Activated naive CD4-positive, alpha-beta T cell treated with anti-CD3 and anti-CD28 coated beads, Interleukin-2, amount 50 U/mL, for 72 hours (primary cell): ENCODE measurements around the gene SMYD5. TPM values are rescaled to one million over a fixed set of nuclear protein-coding genes. Genes with fewer than 3 reads are reported as not detected.
A peak's percentile ranks its signal among the peaks of the same experiment; 100 is the strongest.
"Not testable (repeated sequence)": the region's sequence is repeated elsewhere in the genome, so short reads cannot be mapped to it uniquely, and the experiment has no call there.

Experiments used
- ATAC-seq, 2 donors: fragments of 150-1000 bp; cut with Tn5 transposase; 2 replicates each; pipeline ENCODE4 v1.10.0; 2021; ENCODE audit warnings: mild to moderate bottlenecking in 2 of 2, moderate library complexity in 2 of 2
- DNase-seq, 2 donors: peaks; one replicate each; pipeline ENCODE4 v3.0.0; 2021 to 2022; ENCODE audit warnings: low spot score in 2 of 2
- H3K27ac Mint-ChIP-seq, 2 donors: one replicate each; pipeline ENCODE4 v1.8.0; 2022; ENCODE audit warnings: mild to moderate bottlenecking in 2 of 2, mixed read lengths in 2 of 2
- H3K36me3 Mint-ChIP-seq, 2 donors: one replicate each; pipeline ENCODE4 v1.8.0; 2022; ENCODE audit warnings: mixed read lengths in 2 of 2
- H3K9me3 Mint-ChIP-seq, 2 donors: one replicate each; pipeline ENCODE4 v1.8.0; 2022; ENCODE audit warnings: mixed read lengths in 2 of 2
- total RNA-seq, 2 donors: library from RNA; stranded (reverse); gene quantifications; one replicate each; pipeline ENCODE4 v1.2.3, GENCODE V29; 2022

Gene SMYD5
- total RNA-seq: 10 to 100 TPM; 36.0 to 41.1 TPM

GRCh38 chr2:73214120-73215035 lies at the start of gene SMYD5:
Gene SMYD5, plus strand, starts transcription at chr2:73214245. Its CDS starts 22 bp downstream, at chr2:73214267.
- ATAC-seq (peak; percentile 91 to 95), DNase-seq (peak; percentile 91 to 96)
- peaks cover 6 to 7% of the 10 kb centered on the region in 2 donors for H3K36me3 Mint-ChIP-seq
- no peaks in the 10 kb centered on the region for H3K9me3 Mint-ChIP-seq
- peak within 1 kb of the TSS; percentile 94 to 97 for H3K27ac Mint-ChIP-seq

DNA sequence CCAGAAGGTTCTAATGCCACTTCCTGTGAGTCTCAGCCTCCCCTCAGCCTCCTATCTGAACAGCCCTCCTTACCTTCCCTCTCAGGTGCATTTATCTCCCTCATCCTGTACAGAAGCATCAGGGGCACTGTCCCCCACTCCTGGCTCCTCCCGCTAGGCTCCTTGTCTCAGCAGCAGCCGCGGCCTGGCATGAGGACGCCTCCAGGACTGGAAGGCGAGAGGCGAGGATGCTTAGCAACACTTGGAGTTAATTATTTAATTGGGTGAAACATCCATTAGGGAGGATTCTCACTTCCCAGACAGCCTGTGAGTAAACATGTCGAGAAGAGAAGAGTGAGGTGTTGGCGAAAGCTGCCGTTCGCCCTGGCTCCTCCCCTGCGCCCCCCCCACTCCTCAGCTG lies 48.1 kb upstream of the SMYD5 start:
- not testable (repeated sequence) for DNase-seq, H3K27ac Mint-ChIP-seq, H3K9me3 Mint-ChIP-seq, H3K36me3 Mint-ChIP-seq, ATAC-seq

DNA sequence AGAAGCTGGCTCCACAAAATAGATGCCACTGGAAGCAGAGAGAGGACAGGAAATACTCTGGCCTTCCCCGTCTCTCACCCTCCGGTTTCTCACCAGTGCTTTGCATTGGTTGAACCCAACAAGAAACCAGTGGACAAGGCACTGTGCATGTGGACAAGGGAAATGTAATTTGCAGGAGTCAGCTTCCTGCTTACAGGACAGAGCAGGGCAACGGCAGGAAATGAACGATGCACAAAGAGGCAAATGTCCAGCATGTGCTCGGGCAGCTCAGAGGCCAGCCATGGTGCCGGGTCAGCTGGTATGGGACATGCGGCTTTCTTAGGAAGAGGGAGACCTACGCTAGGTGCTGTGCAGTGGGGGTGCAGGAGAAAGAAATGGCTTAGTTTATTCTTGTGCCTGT lies 47.2 kb upstream of the SMYD5 start:
- not testable (repeated sequence) for DNase-seq, ATAC-seq, H3K36me3 Mint-ChIP-seq, H3K27ac Mint-ChIP-seq, H3K9me3 Mint-ChIP-seq

- not testable (repeated sequence) for H3K27ac Mint-ChIP-seq, DNase-seq, H3K36me3 Mint-ChIP-seq, H3K9me3 Mint-ChIP-seq, ATAC-seq
These were observed 45.7 kb upstream of the SMYD5 start for GRCh38 chr2:73168348-73168747.

GRCh38 chr2:73170341-73170740 lies 43.7 kb upstream of the SMYD5 start:
- not testable (repeated sequence) for H3K27ac Mint-ChIP-seq, ATAC-seq, H3K9me3 Mint-ChIP-seq, H3K36me3 Mint-ChIP-seq, DNase-seq

DNA sequence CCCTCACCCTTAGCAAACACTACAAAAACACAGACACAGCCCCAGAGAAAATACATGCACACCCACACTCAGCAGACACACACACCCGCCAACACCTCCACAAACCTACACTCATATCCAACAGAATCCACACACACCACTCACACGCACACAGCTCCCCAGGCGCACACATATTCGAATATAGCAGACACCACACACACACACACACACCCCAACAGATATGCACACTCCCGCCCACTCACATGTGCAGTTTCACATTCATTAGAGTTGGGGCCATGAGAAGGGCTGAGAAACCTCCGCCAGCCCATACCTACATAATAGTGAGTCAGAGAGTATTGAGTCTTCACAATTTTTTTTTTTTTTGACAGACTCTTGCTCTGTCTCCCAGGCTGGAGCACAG lies 41.1 kb upstream of the SMYD5 start:
- no peak overlapping the region for H3K27ac Mint-ChIP-seq

GRCh38 chr2:73173781-73174180 lies 40.3 kb upstream of the SMYD5 start:
- no peak for DNase-seq
- Mint-ChIP-seq H3K9me3 (no peaks in the 10 kb centered on the region), H3K36me3 (no peaks in the 10 kb centered on the region), H3K27ac (no peak overlapping the region)
- no peak for ATAC-seq

More for the DNA sequence above, 41.1 kb upstream of the SMYD5 start:
- H3K36me3 Mint-ChIP-seq: no peaks in the 10 kb centered on the region
- peak in 1 of 2 donors; percentile 51 for DNase-seq
- no peaks in the 10 kb centered on the region for H3K9me3 Mint-ChIP-seq
- peak; percentile 3 to 65 for ATAC-seq

GRCh38 chr2:73174244-73174643 lies 39.8 kb upstream of the SMYD5 start:
- no peak for ATAC-seq
- no peaks in the 10 kb centered on the region for H3K9me3 Mint-ChIP-seq
- no peak for DNase-seq
- H3K36me3 Mint-ChIP-seq: no peaks in the 10 kb centered on the region
- no peak overlapping the region for H3K27ac Mint-ChIP-seq

DNA sequence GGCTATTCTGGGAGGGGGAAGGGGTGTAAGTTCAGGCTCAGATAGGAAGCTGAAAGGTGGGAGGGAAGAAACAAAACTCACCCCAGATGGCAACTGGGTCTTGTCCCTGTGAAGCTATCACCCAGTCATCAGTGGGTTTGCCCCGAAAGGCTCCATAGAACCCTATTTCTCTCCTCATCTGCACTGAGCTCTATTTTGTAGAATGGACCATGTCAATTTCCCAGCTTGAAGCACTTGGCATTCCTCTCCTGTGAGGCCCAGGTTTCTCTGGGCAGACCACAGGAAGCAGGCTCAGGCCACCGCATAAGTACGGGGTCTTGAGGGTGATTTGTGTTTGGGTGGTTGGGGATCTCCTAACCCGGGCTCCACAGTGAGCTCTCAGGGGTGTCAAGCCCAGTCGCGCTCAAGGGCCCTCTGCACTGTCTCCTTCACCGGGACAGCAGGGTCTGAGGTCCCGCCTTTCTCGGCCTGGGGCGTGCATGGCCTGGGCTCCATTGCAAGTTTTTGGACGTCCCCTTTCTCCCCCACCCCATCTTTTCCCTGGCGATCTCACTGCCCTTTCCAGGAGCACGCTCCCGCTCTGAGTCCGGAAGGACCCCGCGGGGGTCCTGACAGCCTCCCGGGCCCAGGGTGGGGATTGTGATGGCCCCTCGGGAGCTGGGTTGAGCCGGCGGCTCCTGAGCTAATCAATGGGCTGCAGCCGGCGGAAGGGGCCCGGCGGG lies 38.9 kb upstream of the SMYD5 start:
- ATAC-seq (no peak), DNase-seq (no peak)
- Mint-ChIP-seq H3K27ac (no peak overlapping the region), H3K9me3 (no peaks in the 10 kb centered on the region), H3K36me3 (no peaks in the 10 kb centered on the region)

DNA sequence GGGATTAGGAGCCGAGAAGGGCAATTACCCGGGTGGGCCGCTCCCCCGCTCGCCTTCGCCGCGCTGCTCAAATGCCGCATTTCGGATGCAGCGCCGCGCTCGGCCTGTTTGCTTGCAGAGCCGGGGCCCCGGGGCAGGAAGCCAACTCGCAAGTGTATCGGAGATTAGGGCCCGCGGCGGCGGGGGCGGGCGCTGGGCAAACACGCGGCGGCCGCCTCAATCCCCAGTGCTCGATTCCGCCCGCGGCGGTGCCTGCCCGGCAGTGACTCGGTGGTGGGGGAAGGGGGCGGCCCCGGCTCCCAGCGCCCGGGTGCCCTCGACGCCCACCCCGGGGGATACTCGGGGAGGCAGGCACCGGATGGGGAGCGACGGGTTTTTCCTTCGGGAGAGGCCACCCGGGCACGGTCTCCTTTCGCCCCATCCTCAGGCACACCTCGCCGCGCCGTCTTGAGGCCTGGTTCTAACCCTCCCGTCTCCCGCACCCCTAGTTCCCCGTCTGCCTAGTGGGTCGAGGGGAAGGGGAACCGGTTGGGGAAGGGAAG lies 38.3 kb upstream of the SMYD5 start:
- no peaks in the 10 kb centered on the region for H3K36me3 Mint-ChIP-seq
- no peaks in the 10 kb centered on the region for H3K9me3 Mint-ChIP-seq
- no peak overlapping the region for H3K27ac Mint-ChIP-seq
- DNase-seq (peak; percentile 77 to 82), ATAC-seq (peak; percentile 30 to 51)

- no peaks in the 10 kb centered on the region for H3K9me3 Mint-ChIP-seq
- peak in 1 of 2 donors; percentile 41 for ATAC-seq
- DNase-seq: no peak
- H3K27ac Mint-ChIP-seq: peak overlapping the region in 1 of 2 donors; percentile 80
- no peaks in the 10 kb centered on the region for H3K36me3 Mint-ChIP-seq
These were observed 37.7 kb upstream of the SMYD5 start for GRCh38 chr2:73176205-73176880.

DNA sequence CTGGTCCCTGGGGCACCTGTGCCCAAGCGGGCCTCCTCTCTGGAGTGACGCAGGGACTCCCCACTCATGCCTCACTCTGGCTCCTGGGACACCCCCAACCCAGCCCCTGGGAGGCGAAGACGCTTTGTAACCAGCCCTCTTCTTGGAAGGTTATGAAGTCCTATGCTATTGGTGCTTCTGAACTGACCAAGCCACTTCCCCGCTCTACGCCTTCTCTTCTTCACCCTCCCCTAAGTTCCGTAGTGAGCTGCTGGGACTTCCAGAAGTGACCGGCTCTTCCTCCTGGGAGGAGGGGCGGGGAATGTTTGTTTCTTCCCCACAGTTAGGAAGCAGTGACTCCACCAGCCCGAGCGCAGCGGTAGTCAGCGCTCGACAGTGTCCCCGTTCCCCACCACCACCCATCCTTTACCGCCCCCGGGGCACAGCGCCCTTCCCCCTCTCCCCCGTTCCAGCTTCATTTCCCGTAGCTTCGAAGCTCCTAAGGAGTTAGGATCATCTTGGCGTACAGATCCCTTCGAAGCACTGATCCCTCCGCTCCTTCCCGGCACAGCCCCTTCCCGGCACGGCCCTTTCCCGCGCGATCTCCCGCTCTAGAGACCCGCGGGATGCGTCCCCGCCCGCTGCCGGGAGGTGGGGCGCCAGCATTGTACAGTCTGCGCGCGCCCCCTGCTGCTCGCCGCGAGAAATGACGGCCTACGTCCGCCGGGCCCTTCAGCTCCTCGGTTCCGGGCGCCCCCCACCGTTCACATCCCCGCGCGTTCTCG lies 37.0 kb upstream of the SMYD5 start:
- H3K27ac Mint-ChIP-seq: peak overlapping the region; percentile 26 to 80

DNA sequence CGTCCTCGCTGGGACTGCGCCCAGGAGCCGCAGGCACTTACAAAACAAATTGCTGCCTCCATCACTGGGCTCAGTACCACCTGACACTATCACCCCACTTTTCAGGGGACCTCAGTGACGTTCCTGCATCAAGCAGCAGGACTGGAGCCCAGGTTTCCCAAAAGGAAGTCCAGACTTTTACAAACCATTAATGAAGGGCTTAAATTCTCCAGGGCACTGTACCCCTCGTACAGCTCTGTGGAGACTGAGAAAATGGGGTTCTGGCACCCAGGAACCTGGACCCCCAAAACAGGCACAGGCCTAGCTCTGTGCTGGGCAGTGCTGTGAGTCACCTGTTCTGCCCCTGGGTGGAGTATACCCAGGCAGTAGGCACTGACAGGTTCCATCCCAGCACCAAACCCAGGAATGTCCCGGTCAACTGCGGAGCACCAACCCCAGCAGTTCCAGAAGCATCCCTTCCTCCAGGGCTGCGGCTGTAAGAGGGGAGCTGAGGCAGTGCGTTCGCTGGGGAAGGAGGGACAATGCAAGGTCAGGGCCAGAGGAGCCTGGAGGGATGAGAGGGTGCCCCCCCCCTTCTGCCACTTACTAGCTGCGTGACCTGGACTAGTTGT lies 36.3 kb upstream of the SMYD5 start:
- DNase-seq (no peak), ATAC-seq (peak in 1 of 2 donors; percentile 14)
- Mint-ChIP-seq H3K36me3 (no peaks in the 10 kb centered on the region), H3K27ac (peak overlapping the region in 1 of 2 donors; percentile 80), H3K9me3 (no peaks in the 10 kb centered on the region)

More for the DNA sequence above, 37.0 kb upstream of the SMYD5 start:
- ATAC-seq: peak; percentile 80 to 86
- no peaks in the 10 kb centered on the region for H3K9me3 Mint-ChIP-seq
- no peaks in the 10 kb centered on the region for H3K36me3 Mint-ChIP-seq
- peak; percentile 84 to 92 for DNase-seq

DNA sequence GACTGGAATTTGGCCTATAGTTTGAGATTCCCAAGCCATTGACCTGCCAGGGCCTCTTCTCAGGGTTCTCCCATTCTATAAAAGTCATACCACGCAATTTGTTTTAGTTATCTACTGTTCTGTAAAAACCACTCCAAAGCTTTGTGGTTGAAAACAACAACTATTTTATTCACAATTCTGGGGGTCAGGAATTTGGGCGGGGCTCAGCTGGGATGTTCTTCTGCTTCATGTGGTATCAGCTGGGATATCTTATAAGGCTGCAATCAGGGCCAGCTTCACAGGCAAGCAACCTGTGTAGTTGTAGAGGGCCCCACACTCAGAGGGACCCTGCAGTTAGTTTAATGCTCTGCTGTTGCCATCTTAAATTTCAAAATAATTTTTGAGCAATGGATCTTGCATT lies 28.1 kb upstream of the SMYD5 start:
- peaks cover 7 to 14% of the 10 kb centered on the region in 2 donors for H3K36me3 Mint-ChIP-seq
- no peak for ATAC-seq
- no peak overlapping the region for H3K27ac Mint-ChIP-seq
- H3K9me3 Mint-ChIP-seq: peaks cover 0 to 7% of the 10 kb centered on the region in 2 donors
- no peak for DNase-seq

- Mint-ChIP-seq H3K9me3 (peaks cover 0 to 7% of the 10 kb centered on the region in 2 donors), H3K36me3 (peaks cover 7 to 14% of the 10 kb centered on the region in 2 donors), H3K27ac (no peak overlapping the region)
- no peak for ATAC-seq
- no peak for DNase-seq
These were observed 26.5 kb upstream of the SMYD5 start for GRCh38 chr2:73187549-73187948.
